Measurements from ENCODE around the gene SHB.

Gene SHB

DNA sequence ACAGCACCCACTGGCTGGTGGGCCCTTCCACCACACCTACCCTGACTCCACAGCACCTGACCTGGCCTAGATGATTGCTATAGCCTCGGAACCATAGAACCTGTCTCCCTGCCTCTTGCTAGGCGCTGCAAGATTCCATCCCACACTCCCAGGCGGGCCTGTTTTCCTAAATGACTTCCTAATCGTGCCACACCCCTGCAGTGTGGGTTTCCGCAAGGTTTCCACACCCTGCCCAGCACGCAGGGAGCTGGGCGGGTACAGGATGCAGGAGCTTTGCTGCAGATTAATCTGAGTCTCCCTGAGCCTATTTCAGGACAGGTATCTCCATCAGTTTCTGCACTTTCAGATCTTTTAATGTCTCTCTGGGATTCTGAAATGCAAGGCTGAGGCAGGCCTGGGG lies 62.9 kb downstream of the SHB start:
- no peak overlapping the region for H3K27ac ChIP-seq (ENCODE audit: low read depth, low read length, poor library complexity, severe bottlenecking)
- TF ChIP-seq, protein P1, sequence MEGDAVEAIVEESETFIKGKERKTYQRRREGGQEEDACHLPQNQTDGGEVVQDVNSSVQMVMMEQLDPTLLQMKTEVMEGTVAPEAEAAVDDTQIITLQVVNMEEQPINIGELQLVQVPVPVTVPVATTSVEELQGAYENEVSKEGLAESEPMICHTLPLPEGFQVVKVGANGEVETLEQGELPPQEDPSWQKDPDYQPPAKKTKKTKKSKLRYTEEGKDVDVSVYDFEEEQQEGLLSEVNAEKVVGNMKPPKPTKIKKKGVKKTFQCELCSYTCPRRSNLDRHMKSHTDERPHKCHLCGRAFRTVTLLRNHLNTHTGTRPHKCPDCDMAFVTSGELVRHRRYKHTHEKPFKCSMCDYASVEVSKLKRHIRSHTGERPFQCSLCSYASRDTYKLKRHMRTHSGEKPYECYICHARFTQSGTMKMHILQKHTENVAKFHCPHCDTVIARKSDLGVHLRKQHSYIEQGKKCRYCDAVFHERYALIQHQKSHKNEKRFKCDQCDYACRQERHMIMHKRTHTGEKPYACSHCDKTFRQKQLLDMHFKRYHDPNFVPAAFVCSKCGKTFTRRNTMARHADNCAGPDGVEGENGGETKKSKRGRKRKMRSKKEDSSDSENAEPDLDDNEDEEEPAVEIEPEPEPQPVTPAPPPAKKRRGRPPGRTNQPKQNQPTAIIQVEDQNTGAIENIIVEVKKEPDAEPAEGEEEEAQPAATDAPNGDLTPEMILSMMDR (IDR thresholded peaks at IDR 0.05; ENCODE audit: low read length) = no peak
- TF ChIP-seq EZH2 (IDR thresholded peaks at IDR 0.05; ENCODE audit: borderline replicate concordance, low read length) = no peak

GRCh38 chr9:38004809-38005560 lies 64.0 kb downstream of the SHB start:
- no peak overlapping the region for H3K27ac ChIP-seq (ENCODE audit: low read depth, low read length, poor library complexity, severe bottlenecking)
- no peaks in the 10 kb centered on the region for H4K20me1 ChIP-seq (ENCODE audit: insufficient read depth, low read length)
- H2AFZ ChIP-seq (ENCODE audit: low read length) = no peak overlapping the region
- H3F3A ChIP-seq (ENCODE audit: insufficient read depth, low read length) = no peaks in the 10 kb centered on the region
- no peaks in the 10 kb centered on the region for H3K27me3 ChIP-seq (ENCODE audit: insufficient read depth, low read length)
- no peaks in the 10 kb centered on the region for H3K36me3 ChIP-seq (ENCODE audit: insufficient read depth, low read length)
- H3K4me1 ChIP-seq (ENCODE audit: insufficient read depth, low read length, severe bottlenecking) = peaks cover 7% of the 10 kb centered on the region
- H3K9me2 ChIP-seq (ENCODE audit: low read depth, low read length) = no peaks in the 10 kb centered on the region
- TF ChIP-seq EZH2 (IDR thresholded peaks at IDR 0.05; ENCODE audit: borderline replicate concordance, low read length) = no peak
- TF ChIP-seq, protein P1 (IDR thresholded peaks at IDR 0.05; ENCODE audit: low read length) = no peak
- H3K9me3 ChIP-seq (ENCODE audit: low read length) = no peaks in the 10 kb centered on the region
- H3K4me2 ChIP-seq (ENCODE audit: low read length) = no peak overlapping the region
- no peak overlapping the region for H3K9ac ChIP-seq (ENCODE audit: low read length)
- H3K4me3 ChIP-seq (ENCODE audit: low read depth, low read length, poor library complexity, severe bottlenecking) = no peak overlapping the region
- no peaks in the 10 kb centered on the region for H3K79me2 ChIP-seq (ENCODE audit: insufficient read depth, low read length)

More for the DNA sequence above, 62.9 kb downstream of the SHB start:
- no peaks in the 10 kb centered on the region for H4K20me1 ChIP-seq (ENCODE audit: insufficient read depth, low read length)
- H3K27me3 ChIP-seq (ENCODE audit: insufficient read depth, low read length) = no peaks in the 10 kb centered on the region
- H3K4me1 ChIP-seq (ENCODE audit: insufficient read depth, low read length, severe bottlenecking) = peaks cover 7% of the 10 kb centered on the region
- no peaks in the 10 kb centered on the region for H3K9me2 ChIP-seq (ENCODE audit: low read depth, low read length)
- H2AFZ ChIP-seq (ENCODE audit: low read length) = no peak overlapping the region
- no peaks in the 10 kb centered on the region for H3K9me3 ChIP-seq (ENCODE audit: low read length)
- H3K4me3 ChIP-seq (ENCODE audit: low read depth, low read length, poor library complexity, severe bottlenecking) = no peak overlapping the region
- H3K79me2 ChIP-seq (ENCODE audit: insufficient read depth, low read length) = no peaks in the 10 kb centered on the region
- no peak overlapping the region for H3K4me2 ChIP-seq (ENCODE audit: low read length)
- no peaks in the 10 kb centered on the region for H3K36me3 ChIP-seq (ENCODE audit: insufficient read depth, low read length)
- no peak overlapping the region for H3K9ac ChIP-seq (ENCODE audit: low read length)
- no peaks in the 10 kb centered on the region for H3F3A ChIP-seq (ENCODE audit: insufficient read depth, low read length)

DNA sequence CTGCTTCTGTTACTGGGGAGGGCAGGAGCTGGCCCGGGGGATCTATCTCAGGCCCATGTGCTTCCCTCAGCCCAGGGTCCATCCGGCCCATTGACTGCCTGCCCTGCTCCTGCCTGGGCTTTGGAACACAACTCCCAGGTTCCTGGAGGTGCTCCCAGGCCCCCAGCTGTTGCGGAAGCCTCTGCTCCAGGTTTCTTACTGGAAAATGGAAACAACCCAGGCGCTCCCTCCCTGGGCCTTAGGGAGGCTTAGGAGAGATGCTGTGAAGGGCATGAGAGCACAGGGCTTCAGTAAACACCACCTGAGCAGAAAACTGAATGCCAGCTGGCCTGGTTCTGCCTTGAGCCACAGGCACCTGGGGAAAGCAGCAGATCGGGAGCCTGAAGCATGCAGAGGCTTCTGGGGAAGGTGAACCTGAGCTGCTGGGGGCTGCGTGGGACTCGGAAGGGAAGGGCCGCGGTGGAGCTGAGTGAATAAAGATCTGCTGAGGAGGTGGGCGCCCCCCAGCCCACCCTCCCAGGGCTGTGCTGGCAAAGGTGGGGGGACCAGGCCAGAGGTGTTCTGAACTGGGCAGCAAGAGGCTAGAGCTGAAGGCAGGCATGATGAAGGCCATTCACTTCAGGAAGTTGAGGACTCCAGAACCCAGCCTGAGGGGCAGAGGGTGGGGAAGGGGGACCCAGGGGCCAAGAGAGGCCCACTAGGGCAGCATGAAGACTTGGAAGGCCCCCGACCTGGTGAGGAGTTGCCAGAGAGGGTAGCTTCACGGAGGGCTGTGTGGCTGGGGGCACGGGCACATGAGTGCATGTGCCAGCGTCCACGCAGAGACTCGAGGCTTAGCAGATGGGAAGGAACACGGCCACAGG lies 64.8 kb downstream of the SHB start:
- Histone ChIP-seq H3K9ac (ENCODE audit: low read length) (no peak overlapping the region), H3K27ac (ENCODE audit: low read depth, low read length, poor library complexity, severe bottlenecking) (no peak overlapping the region)

More for the DNA sequence above, 64.8 kb downstream of the SHB start:
- H3K79me2 ChIP-seq (ENCODE audit: insufficient read depth, low read length) = no peaks in the 10 kb centered on the region
- H2AFZ ChIP-seq (ENCODE audit: low read length) = no peak overlapping the region
- peaks cover 7% of the 10 kb centered on the region for H3K4me1 ChIP-seq (ENCODE audit: insufficient read depth, low read length, severe bottlenecking)
- H3K9me3 ChIP-seq (ENCODE audit: low read length) = no peaks in the 10 kb centered on the region
- no peak for TF ChIP-seq EZH2 (IDR thresholded peaks at IDR 0.05; ENCODE audit: borderline replicate concordance, low read length)
- TF ChIP-seq, protein P1 (IDR thresholded peaks at IDR 0.05; ENCODE audit: low read length) = no peak
- no peaks in the 10 kb centered on the region for H3F3A ChIP-seq (ENCODE audit: insufficient read depth, low read length)
- H3K36me3 ChIP-seq (ENCODE audit: insufficient read depth, low read length) = no peaks in the 10 kb centered on the region
- H3K27me3 ChIP-seq (ENCODE audit: insufficient read depth, low read length) = no peaks in the 10 kb centered on the region
- no peak overlapping the region for H3K4me2 ChIP-seq (ENCODE audit: low read length)
- H4K20me1 ChIP-seq (ENCODE audit: insufficient read depth, low read length) = no peaks in the 10 kb centered on the region
- H3K4me3 ChIP-seq (ENCODE audit: low read depth, low read length, poor library complexity, severe bottlenecking) = no peak overlapping the region
- H3K9me2 ChIP-seq (ENCODE audit: low read depth, low read length) = no peaks in the 10 kb centered on the region

Data from OCI-LY1 (cell line).